HFFc6 (cell line): ENCODE results near the gene KIAA0513. TPM values are rescaled to one million over a fixed set of nuclear protein-coding genes. Genes with fewer than 3 reads are reported as not detected.

Experiments
- DNase-seq: peaks from one replicate; pipeline ENCODE4 v3.0.0-alpha.2; 2018
- H3K27ac Mint-ChIP-seq: 2 replicates; pipeline ENCODE4 v1.8.0; 2020; ENCODE audit warnings: mild to moderate bottlenecking, mixed read lengths
- H3K27me3 Mint-ChIP-seq: 2 replicates; pipeline ENCODE4 v1.8.0; 2021; ENCODE audit warnings: mild to moderate bottlenecking, moderate library complexity, mixed read lengths; ENCODE audit not compliant: insufficient read depth
- H3K36me3 Mint-ChIP-seq: 2 replicates; pipeline ENCODE4 v1.8.0; 2021; ENCODE audit warnings: low read depth, mixed read lengths
- H3K4me1 Mint-ChIP-seq: 2 replicates; pipeline ENCODE4 v1.8.0; 2020; ENCODE audit warnings: low read depth, mixed read lengths
- H3K4me3 Mint-ChIP-seq: 2 replicates; pipeline ENCODE4 v1.8.0; 2020; ENCODE audit warnings: mild to moderate bottlenecking, moderate library complexity, mixed read lengths
- H3K9me3 Mint-ChIP-seq: 2 replicates; pipeline ENCODE4 v1.8.0; 2020; ENCODE audit warnings: mild to moderate bottlenecking, mixed read lengths
- total RNA-seq, 6 experiments: library from RNA; stranded (reverse); fragmentation: NEBNext Ultra II Directional; extraction: Animal tissue kit (Norgen Biotek cat#: 25700); gene quantifications; 2 replicates in 1 of 6; 3 replicates in 5 of 6; pipeline ENCODE4 v1.2.3, GENCODE V29; 2021
- TF ChIP-seq, protein P1 (sequence below): fragments of 200-600 bp; sonication (generic); IDR thresholded peaks from 2 replicates; pipeline ENCODE4 v1.5.0; 2021; ENCODE audit warnings: antibody characterized with exemption, mild to moderate bottlenecking

Gene KIAA0513
- total RNA-seq, 6 experiments from 2014 or later = 12.5 to 15.4 (median 13.8) TPM

DNA sequence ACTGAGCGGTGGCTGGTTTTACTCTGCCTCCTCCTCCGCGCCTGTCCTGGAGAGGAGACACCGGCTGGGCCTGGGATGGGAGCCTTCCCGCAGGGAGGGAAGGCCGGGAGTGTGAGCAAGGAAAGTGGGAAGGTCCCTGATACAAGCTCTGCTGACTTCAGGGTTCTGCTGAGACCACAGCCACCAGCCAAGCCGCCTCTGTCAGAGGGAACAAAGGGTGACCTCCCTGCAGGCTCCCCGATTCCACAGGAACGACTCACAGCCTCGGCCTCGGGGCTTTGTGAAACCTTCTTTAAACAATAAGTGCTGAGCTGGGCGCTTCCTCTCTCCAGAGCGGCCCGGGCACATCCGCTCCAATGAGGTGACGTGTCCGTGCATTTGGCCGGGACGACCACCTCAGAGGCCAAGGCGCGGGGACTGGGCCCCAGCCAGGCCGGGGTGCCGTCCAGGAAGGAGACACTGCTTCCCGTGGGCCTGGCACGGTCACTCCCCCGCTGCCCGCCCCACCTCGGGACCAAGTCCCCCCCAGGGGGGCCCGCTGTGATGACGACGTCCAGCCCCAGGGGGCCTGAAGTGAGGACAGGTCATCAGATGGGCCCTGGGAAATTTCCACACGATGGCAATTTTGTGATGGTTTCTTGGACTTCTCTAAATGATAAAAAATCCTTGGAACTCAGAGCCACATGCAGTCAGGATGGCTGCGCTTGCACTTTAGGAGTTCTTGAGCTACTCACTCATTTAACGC is 96.5 kb downstream of the KIAA0513 start:
- DNase-seq = peak; percentile 94
- TF ChIP-seq, protein P1, sequence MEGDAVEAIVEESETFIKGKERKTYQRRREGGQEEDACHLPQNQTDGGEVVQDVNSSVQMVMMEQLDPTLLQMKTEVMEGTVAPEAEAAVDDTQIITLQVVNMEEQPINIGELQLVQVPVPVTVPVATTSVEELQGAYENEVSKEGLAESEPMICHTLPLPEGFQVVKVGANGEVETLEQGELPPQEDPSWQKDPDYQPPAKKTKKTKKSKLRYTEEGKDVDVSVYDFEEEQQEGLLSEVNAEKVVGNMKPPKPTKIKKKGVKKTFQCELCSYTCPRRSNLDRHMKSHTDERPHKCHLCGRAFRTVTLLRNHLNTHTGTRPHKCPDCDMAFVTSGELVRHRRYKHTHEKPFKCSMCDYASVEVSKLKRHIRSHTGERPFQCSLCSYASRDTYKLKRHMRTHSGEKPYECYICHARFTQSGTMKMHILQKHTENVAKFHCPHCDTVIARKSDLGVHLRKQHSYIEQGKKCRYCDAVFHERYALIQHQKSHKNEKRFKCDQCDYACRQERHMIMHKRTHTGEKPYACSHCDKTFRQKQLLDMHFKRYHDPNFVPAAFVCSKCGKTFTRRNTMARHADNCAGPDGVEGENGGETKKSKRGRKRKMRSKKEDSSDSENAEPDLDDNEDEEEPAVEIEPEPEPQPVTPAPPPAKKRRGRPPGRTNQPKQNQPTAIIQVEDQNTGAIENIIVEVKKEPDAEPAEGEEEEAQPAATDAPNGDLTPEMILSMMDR = no peak
- H3K36me3 Mint-ChIP-seq = peaks cover 6% of the 10 kb centered on the region; the same call in 1 of the 2 replicates
- H3K4me3 Mint-ChIP-seq = peak overlapping the region; percentile 76
- peak overlapping the region; percentile 99 for H3K27ac Mint-ChIP-seq
- H3K9me3 Mint-ChIP-seq = no peaks in the 10 kb centered on the region
- H3K27me3 Mint-ChIP-seq = peaks cover 3% of the 10 kb centered on the region
- H3K4me1 Mint-ChIP-seq = peaks cover 48% of the 10 kb centered on the region

DNA sequence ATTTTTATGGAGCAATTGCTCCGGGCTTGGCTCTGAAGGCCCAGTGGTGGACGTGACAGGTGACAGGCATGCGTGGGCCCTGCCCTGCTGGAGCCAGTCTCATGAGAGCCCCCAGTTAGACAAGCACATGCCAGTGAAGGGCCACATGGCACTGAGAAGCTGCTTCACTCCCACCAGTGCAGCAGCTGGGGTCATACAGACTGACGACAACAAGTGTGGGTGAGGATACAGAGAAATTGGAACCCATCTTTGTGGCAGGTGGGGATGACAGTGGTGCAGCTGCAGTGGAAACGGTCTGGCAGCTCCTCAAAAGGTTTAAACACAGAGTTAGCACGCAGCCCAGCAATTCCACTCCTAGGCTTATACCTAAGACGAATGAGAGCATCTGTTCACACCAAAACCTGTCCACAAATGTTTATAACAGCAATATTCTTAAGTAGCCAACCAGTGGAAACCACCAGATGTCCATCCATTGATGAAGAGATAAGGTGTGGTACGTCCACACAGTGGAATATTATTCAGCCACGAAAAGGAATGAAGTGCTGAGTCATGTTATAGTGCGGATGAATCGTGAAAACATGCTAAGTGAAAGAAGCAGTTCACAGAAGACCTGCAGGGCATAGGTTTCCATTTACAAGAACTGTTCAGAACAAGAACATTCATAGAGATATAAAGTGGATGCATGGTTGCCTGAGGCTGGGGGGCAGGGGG is 97.2 kb downstream of the KIAA0513 start:
- Mint-ChIP-seq H3K9me3 (no peaks in the 10 kb centered on the region), H3K4me3 (no peak overlapping the region; the same call in 1 of the 2 replicates), H3K27ac (peak overlapping the region; percentile 99), H3K27me3 (peaks cover 2% of the 10 kb centered on the region), H3K4me1 (peaks cover 53% of the 10 kb centered on the region), H3K36me3 (peaks cover 6% of the 10 kb centered on the region; the same call in 1 of the 2 replicates)
- no peak for DNase-seq
- TF ChIP-seq, protein P1 = no peak

DNA sequence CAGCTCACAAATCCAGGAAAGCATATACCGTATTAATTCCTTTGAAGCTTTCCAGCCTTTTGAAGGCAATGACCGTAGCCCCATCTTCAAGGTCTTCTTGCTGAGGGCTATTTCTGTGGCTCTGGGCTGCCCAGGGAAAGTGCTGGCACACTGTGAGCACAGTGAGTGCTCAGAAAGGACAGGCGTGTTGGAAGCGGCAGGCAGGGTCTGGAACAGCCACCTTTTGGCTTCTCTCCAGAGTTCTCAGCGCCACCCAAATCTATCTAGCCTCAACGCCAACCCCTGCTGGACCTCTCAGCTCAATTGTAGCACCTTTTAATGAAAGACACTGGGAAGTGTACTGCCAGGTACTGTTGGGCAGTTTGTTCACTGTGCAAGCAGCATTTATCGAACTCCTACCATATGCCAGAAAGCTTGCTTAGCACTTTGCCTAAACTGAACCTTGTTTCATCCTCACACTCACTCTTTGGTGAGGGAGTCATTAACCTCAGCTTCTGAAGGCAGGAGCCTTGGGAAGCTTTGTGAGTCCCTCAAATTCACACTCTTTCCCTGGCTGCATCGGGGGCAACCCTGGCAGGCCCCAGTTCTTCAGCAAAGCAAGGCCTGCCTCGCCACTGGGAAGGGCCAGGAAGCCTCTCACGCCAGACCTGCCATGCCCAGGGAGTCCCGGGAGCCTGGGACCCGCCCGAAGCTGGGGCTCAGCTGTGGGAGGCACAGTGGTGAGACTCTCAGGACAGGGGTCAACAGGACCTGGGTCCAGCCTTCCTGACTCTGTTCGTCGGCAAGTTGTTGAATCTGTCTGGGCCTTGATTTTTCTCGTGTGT is 98.2 kb downstream of the KIAA0513 start:
- TF ChIP-seq, protein P1 = no peak
- H3K4me1 Mint-ChIP-seq = peaks cover 63% of the 10 kb centered on the region
- peaks cover 6% of the 10 kb centered on the region; the same call in 1 of the 2 replicates for H3K36me3 Mint-ChIP-seq
- H3K27ac Mint-ChIP-seq = peak overlapping the region; percentile 86
- no peak overlapping the region for H3K4me3 Mint-ChIP-seq
- no peak for DNase-seq
- H3K9me3 Mint-ChIP-seq = no peaks in the 10 kb centered on the region
- H3K27me3 Mint-ChIP-seq = peaks cover 2% of the 10 kb centered on the region

DNA sequence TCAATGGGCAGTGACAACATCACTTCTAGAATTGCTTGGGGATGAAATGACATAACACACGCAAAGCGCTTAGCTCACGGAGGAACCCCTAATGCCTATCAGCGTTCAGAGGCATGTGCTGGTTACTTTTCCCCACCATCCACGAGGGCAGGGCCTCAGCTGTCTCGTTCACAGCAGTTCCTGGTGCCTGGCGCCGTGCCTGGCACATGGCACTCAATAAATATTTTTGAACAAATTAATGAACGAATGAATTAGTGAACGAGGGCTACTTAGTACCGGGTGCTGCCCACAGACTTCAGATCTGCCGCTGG is 98.8 kb downstream of the KIAA0513 start:
- Mint-ChIP-seq H3K4me3 (no peak overlapping the region), H3K27ac (peak overlapping the region; percentile 86; the same call in 1 of the 2 replicates), H3K27me3 (no peaks in the 10 kb centered on the region), H3K9me3 (no peaks in the 10 kb centered on the region), H3K36me3 (peaks cover 6% of the 10 kb centered on the region; the same call in 1 of the 2 replicates), H3K4me1 (peaks cover 66% of the 10 kb centered on the region)
- no peak for DNase-seq
- TF ChIP-seq, protein P1 = no peak

DNA sequence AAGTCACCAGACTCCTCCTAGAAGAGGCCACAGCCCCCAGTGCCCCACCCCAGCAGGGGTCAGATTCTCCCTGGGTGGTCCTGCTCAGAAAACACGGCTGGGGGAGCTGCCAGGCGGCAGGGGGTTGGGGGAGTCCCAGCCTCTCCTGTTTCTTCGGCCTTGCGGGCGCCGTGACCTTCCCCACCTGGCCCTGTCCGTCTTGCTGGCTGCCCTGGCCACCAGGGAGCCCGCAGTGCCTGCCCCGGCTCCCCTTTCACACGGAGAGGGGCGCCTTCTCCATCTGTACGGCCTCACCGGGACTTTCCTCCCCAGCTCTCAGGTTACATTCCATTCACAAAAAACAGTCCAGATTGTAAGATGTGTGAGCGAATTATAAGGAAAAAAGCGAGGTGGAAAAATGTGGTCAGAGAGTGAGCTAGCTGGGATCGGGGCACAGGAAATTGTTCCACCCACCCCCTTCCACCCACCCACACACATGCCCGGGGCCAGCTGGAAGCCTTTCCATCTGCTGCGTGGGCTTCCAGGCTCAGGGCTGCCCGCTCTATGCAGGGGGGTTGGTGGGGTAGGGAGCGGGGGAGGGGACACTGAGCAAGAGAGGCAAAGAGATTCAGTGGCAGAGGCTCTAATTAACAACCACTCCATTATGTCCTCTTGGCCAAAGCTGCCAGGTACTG is 99.2 kb downstream of the KIAA0513 start:
- H3K27me3 Mint-ChIP-seq = peaks cover 2% of the 10 kb centered on the region; the same call in 1 of the 2 replicates
- H3K27ac Mint-ChIP-seq = peak overlapping the region; percentile 86
- TF ChIP-seq, protein P1 = no peak
- peak; percentile 40 for DNase-seq
- H3K4me1 Mint-ChIP-seq = peaks cover 66% of the 10 kb centered on the region
- H3K4me3 Mint-ChIP-seq = peak overlapping the region; percentile 44; the same call in 1 of the 2 replicates
- no peaks in the 10 kb centered on the region for H3K9me3 Mint-ChIP-seq
- peaks cover 6% of the 10 kb centered on the region; the same call in 1 of the 2 replicates for H3K36me3 Mint-ChIP-seq
